Measurements from ENCODE around the gene ZNF383. TPM values are rescaled to one million over a fixed set of nuclear protein-coding genes. Genes with fewer than 3 reads are reported as not detected.
"Not testable (repeated sequence)": the region's sequence is repeated elsewhere in the genome, so short reads cannot be mapped to it uniquely, and the experiment has no call there.

ZNF383 gene
- 7.8 and 16.7 TPM in 2 replicates for total RNA-seq (ENCODE audit: low replicate concordance)

DNA sequence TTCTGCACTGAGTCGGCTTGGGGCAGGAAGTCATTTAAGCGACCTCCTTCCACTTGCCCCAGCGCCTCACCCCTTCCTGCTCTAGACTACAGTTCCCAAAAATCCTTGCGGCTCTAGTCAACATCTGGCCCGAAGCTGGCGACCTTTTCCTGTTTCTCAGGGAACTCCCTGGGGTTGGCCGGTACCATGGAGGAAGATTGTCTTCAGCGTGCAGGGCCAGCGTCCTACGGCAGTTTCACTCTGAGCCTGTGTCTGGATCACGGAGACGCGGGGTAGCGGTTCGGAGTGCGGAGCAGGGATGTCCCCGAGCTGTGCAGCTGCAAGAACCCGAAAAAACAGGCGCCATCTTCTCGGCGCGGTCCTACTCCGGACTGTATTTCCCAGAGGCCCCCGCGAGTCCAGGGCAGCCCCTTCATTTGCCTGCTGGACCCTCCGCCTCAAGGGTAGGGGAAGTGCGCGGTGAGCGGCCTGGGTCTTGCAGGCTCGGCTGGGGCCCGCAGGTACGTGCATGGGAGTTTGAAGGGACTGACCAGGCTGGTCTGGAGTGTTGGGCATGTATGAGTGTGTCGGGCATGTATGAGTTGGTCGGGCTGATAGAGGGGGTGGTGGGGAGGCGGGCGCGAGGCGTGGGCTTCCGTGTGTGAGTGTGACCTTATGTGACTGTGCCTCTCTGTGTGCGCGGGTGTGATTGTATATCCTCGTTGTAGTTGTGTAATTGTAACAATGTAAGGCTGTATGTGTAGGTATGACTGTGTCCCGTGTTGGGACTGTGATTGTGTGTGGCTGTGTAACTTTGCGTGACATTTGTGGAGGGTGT lies at the start of gene ZNF383:
TSS of gene ZNF383 (plus strand) at position 440 of the 817 bp plus-strand sequence. CDS start 12,240 bp downstream, outside the sequence.
- no peak for TF ChIP-seq CTCF (IDR thresholded peaks at IDR 0.05; ENCODE audit: insufficient read depth, low read length)
- DNase-seq (ENCODE audit: low read depth): peak; percentile 86
- peak within 1 kb of the TSS; percentile 99 for H3K4me3 ChIP-seq (ENCODE audit: low read depth, low read length)

DNA sequence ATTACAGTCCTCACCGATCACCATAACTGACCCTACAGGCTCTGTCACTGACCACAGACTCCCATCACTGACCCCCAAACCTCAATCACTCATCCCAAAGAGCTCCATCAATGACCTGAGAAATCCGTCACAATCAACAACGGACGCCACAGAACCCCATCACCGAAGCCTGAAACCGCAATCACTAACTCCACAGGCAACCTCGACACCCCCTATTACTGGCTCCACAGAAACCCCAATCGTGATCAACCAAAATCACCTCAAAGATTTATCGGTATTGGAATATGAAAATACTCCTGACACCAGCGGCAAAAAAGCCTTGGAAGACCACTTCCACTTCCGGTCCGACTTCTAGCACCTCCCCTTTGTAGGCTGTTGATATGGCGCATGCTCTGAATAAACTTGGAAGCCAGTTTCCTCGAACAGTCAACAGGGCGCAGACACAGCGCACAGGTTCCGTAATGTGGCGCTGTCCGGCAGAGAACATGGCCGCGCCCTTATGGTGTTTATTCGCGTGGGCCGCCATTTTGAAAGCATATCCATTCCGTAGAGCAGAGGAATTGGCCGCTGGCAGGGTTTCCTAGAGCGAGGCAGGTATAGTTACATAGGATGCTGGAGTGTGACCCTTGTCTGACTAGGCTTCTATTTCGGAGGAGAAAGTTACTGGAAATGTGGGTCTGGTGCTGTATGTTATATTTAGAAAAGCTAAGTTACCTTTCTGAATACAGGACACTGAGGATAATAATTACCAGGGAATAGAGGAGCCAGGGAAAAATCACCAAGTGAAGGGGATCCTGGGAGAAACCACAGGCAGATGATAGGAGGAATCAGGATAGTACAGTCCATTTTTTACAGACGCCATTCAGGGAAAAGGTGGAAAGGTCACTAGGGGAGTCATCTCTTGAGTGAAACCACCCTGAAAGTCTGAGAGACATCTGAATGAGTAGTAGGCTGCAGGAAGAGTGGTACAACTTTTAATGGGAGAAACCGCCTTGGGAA lies 45.3 kb upstream of the ZNF383 start, which contains the start of gene ZNF585A:
TSS of gene ZNF585A (minus strand) at position 328 of the 999 bp plus-strand sequence. CDS start 2,785 bp downstream, outside the sequence.
- peak; percentile 28 for TF ChIP-seq CTCF (IDR thresholded peaks at IDR 0.05; ENCODE audit: insufficient read depth, low read length)
- DNase-seq (ENCODE audit: low read depth): peak; percentile 97
- H3K4me3 ChIP-seq (ENCODE audit: low read depth, low read length): peak within 1 kb of the TSS; percentile 91

DNA sequence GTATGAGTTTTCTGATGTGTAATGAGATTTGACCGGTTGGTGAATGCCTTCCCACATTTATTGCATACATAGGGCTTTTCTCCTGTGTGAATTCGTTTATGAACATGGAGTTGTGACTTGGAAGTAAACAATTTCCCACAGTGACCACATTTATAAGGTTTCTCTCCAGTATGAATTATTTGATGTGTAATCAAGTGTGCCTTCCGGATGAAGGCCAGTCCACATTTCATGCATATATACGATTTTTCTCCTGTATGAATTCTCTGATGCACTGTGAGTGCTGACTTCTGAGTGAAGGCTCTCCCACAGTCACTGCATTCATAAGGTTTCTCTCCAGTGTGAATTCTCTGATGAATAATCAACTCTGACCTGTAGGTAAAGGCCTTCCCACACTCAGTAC lies 31.9 kb upstream of the ZNF383 start:
- DNase-seq (ENCODE audit: low read depth): not testable (repeated sequence)

GRCh38 chr19:37195248-37195647 lies 22.8 kb upstream of the ZNF383 start:
- not testable (repeated sequence) for H3K4me3 ChIP-seq (ENCODE audit: low read depth, low read length); DNase-seq (ENCODE audit: low read depth)

More for the DNA sequence above, 31.9 kb upstream of the ZNF383 start:
- H3K4me3 ChIP-seq (ENCODE audit: low read depth, low read length): not testable (repeated sequence)

DNA sequence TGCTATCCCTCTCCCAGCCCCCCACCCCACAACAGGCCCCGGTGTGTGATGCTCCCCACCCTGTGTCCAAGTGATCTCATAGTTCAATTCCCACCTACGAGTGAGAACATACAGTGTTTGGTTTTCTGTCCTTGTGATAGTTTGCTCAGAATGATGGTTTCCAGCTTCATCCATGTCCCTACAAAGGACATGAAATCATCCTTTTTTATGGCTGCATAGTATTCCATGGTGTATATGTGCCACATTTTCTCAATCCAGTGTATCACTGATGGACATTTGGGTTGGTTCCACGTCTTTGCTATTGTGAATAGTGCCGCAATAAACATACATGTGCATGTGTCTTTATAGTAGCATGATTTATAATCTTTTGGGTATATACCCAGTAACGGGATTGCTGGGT lies 20.9 kb upstream of the ZNF383 start:
- H3K4me3 ChIP-seq (ENCODE audit: low read depth, low read length); DNase-seq (ENCODE audit: low read depth): not testable (repeated sequence)

GRCh38 chr19:37197768-37198167 lies 20.2 kb upstream of the ZNF383 start:
- TF ChIP-seq CTCF (IDR thresholded peaks at IDR 0.05; ENCODE audit: insufficient read depth, low read length): no peak
- H3K4me3 ChIP-seq (ENCODE audit: low read depth, low read length): no peak overlapping the region
- no peak for DNase-seq (ENCODE audit: low read depth)

DNA sequence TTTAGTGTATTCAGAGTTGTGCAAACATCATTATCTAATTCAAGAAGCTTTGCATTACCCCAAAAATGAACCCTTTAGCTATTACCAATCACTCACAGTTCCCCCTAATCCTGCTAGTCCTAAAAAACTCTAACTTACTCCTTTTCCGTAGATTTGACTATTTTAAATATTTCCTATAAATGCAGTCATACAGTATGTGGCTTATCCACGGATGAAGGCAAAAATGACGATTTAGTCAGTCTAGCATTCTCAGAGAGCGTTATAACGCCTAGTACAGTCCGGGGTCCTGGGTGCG lies 587 bp upstream of the ZNF383 start:
- no peak for TF ChIP-seq CTCF (IDR thresholded peaks at IDR 0.05; ENCODE audit: insufficient read depth, low read length)
- peak overlapping the region; percentile 99 for H3K4me3 ChIP-seq (ENCODE audit: low read depth, low read length)
- DNase-seq (ENCODE audit: low read depth): no peak

- peak; percentile 19 for DNase-seq (ENCODE audit: low read depth)
- peak overlapping the region; percentile 99 for H3K4me3 ChIP-seq (ENCODE audit: low read depth, low read length)
- no peak for TF ChIP-seq CTCF (IDR thresholded peaks at IDR 0.05; ENCODE audit: insufficient read depth, low read length)
These were observed 550 bp downstream of the ZNF383 start for GRCh38 chr19:37218592-37218935.
